ENCODE measurements around the gene LARGE1. TPM values are rescaled to one million over a fixed set of nuclear protein-coding genes. Genes with fewer than 3 reads are reported as not detected.
A peak's percentile ranks its signal among the peaks of the same experiment; 100 is the strongest.

Gene LARGE1
- total RNA-seq, 2 experiments from 2014 or later, result 0.18 to 0.58 TPM

DNA sequence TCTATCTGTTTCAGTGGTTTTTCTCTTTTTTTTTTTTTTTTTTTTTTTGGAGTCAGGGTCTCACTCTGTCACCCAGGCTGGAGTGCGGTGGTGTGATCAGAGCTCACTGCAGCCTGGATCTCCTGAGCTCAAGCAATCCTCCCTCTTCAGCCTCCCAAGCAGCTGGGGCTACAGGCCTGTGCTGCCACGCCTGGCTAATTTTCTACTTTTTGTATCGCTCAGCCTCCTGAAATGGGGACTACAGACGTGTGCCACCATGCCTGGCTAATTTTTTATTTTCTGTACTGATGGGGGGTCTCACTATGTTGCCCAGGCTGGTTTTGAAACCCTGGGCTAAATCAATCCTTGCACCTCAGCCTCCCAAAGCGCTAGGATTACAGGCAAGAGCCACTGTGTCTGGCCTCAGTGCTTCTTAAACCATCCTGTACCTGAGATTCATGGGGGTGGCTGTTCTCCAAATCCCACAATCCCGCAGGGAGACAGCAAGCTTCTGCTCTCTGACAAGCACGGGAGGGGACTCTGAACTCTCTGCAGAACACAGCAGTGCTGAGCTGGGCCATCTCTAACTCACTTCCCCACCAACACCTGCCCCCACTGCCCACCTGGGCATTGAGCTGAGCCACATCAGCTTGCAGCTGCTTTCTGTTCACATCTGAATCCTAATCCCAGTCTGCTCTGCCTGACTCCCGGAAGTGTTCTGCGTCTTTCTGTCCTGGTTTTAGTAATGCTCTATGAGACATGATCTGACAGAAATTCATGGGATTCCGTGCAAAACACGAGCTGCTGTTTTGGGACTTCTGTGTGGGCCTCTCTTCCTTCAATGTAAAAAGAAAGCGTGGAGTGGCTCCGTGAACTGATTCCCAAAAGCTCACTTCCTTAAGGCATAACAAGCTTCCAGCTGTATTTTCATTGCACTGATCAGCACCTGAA lies 400.0 kb downstream of the LARGE1 start:
- Mint-ChIP-seq H3K4me3 (no peak overlapping the region), H3K36me3 (ENCODE audit: low read depth) (no peaks in the 10 kb centered on the region), H3K9me3 (ENCODE audit: insufficient read depth) (no peaks in the 10 kb centered on the region), H3K27ac (no peak overlapping the region), H3K4me1 (ENCODE audit: low read depth) (no peaks in the 10 kb centered on the region), H3K27me3 (ENCODE audit: low read depth) (no peaks in the 10 kb centered on the region)
- DNase-seq (no peak), ATAC-seq (no peak)
- CTCF ChIA-PET, result interaction anchor here (1.3 to 2.5 kb wide), 3 partner anchors 55 to 62 kb away, joined by 7 to 20 read pairs (median 12); no protein-coding TSS in a partner anchor
- POLR2A ChIA-PET, result interaction anchor here (0.6 kb wide), 1 partner anchor 885 kb away, joined by 3 read pairs; no protein-coding TSS in a partner anchor

DNA sequence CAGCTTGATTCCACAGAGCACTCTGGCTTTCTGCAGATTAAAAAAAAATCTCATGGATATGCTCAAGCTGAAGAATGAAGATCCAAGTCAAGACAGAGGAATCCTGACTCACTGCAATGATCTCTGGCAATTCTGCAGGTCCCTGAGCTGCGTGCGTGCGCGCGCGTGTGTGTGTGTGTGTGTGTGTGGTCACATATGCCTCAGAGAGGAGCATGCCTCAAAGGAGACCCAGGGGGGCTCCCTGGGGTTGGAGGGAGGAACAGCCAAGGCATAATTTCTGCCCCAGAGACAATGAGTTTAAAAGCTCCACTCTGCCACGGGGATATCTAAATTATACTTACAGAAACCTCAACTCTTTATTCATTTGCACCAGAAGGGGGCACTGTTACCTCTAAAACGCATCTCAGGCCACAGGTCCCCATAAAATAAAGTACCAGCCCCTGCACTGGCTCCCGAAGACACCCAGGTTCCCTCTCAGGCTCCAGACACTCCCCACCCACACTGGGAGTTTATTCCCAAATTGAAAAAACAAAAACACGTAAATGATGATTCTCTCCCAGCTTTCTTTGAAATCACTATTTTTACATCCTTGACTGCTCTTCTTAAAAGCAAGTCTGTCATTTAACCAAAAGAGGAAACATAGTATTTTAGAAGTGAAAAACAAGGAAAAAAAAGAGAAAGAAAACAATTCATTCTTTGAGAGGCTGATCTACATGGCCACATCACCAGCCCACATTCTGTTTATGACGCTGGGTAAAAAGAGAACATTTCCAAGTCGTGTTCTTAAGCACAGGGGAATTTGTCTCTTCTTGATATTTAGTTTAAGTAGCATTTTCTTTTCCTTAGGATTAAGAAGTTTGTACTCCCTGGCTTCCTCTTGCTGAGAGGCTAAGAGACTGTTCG lies 401.0 kb downstream of the LARGE1 start:
- Mint-ChIP-seq H3K27me3 (ENCODE audit: low read depth) (no peaks in the 10 kb centered on the region), H3K4me1 (ENCODE audit: low read depth) (no peaks in the 10 kb centered on the region), H3K4me3 (no peak overlapping the region), H3K36me3 (ENCODE audit: low read depth) (no peaks in the 10 kb centered on the region), H3K9me3 (ENCODE audit: insufficient read depth) (no peaks in the 10 kb centered on the region), H3K27ac (no peak overlapping the region)
- ChIA-PET POLR2A (no interaction called here), CTCF (interaction anchor here (0.6 to 2.5 kb wide), 6 partner anchors 10 to 63 kb away, joined by 3 to 20 read pairs (median 6); no protein-coding TSS in a partner anchor)
- ATAC-seq, result no peak
- DNase-seq, result peak; percentile 23

DNA sequence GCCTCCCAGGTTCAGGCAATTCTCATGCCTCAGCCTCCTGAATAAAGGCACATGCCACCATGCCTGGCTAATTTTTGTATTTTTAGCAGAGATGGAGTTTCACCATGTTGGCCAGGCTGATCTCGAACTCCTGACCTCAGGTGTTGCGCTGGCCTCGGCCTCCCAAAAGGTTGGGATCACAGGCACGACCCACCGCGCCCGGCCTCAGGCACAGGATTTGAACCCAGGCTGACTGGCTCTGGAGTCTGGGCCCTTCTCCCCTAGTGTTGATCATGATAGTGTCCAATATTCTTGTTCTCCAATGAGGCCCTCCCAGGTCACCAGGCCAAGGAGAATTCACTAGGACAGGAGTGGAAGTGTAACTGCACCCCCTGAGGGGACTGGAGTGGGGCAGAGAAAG lies 401.9 kb downstream of the LARGE1 start:
- H3K27ac Mint-ChIP-seq, result no peak overlapping the region
- ChIA-PET POLR2A (no interaction called here), CTCF (interaction anchor here (1.5 to 2.5 kb wide), 2 partner anchors 61 to 64 kb away, joined by 7 to 20 read pairs; no protein-coding TSS in a partner anchor)
- ATAC-seq (no peak), DNase-seq (no peak)
- no peaks in the 10 kb centered on the region for H3K4me1 Mint-ChIP-seq (ENCODE audit: low read depth)
- H3K27me3 Mint-ChIP-seq (ENCODE audit: low read depth), result no peaks in the 10 kb centered on the region
- no peak overlapping the region for H3K4me3 Mint-ChIP-seq
- no peaks in the 10 kb centered on the region for H3K36me3 Mint-ChIP-seq (ENCODE audit: low read depth)
- no peaks in the 10 kb centered on the region for H3K9me3 Mint-ChIP-seq (ENCODE audit: insufficient read depth)

DNA sequence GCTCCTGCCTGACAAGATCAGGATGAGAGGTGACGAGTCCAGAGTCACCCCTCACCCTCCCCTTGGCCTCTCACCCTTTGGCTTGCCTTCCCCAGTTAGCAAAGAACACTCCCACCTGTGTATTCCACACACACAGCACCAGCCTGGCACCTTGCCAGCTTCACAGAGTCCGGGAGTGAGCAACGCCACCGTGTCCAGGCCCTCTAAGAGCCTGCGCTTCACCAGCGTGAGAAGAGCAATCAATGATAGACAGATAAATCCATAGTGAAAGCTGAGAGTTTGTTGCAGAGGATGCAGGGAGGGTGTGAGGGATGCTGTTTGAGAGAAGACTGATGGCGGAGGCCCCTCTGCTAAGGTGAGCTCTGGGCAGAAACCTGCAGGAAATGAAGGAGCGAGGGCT lies 404.5 kb downstream of the LARGE1 start:
- Mint-ChIP-seq H3K4me1 (ENCODE audit: low read depth) (no peaks in the 10 kb centered on the region), H3K36me3 (ENCODE audit: low read depth) (no peaks in the 10 kb centered on the region), H3K27me3 (ENCODE audit: low read depth) (no peaks in the 10 kb centered on the region), H3K27ac (no peak overlapping the region), H3K9me3 (ENCODE audit: insufficient read depth) (no peaks in the 10 kb centered on the region), H3K4me3 (no peak overlapping the region)
- ATAC-seq (no peak), DNase-seq (no peak)
- ChIA-PET POLR2A (interaction anchor here (0.6 kb wide), 1 partner anchor 152 kb away, joined by 3 read pairs; no protein-coding TSS in a partner anchor), CTCF (no interaction called here)

DNA sequence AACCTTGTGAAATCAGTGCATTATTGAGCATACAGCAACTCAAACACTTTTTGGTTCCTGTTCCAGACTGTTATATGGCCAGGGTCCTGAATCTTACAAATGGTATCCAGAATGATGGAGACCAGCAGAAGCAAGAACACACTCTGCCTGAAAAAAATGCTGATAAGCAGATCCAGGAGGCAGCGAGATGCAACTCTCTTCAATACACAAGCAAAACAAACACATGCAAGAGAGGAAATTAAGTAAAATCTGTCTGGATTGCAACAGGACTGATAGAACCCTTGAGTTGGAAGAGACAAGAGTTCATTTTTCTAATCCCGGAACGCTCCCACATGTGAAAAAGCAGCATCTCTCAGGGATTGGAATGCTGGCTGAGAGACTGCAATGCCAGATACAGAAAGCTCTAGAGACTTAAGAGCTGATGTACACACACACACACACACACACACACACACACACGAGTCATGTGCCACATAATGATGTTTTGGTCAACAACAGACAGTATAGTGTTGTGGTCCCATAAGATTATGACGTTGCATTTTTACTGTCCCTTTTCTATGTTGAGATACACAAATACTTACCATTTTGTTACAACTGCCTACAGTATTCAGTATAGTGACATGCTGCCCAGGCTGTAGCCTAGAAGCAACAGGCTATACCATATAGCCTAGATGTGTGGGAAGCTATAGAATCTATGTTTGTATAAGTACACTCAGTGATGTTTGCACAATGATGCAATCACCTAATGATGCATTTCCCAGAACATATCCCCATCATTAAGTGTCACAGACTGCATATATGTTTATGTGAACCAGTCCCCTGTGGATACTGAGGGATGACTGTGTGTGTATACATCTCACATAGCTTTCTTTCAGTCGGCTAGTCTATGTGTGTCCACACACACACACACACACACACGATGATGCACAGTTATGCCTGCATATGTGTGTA lies 406.6 kb downstream of the LARGE1 start:
- CTCF ChIA-PET, result no interaction called here

DNA sequence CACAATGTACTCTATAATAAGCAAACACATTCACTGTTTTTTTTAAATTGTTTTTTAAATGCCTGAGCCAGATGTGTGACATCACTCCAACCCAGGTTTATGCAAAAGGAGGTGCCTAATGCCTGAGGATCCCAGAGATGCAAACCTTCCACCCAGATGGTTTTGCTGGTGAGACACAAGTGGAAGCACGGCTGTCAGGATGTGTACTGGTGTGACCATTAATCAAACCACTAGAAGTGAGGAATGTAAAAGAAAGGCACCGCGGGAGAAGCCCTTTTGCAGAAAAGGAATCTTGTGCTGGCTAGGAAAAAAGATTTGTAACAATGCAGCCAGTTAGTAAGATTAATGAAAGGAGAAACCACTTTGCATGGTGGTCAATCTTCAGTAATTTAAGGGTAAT lies 407.4 kb downstream of the LARGE1 start:
- ChIA-PET CTCF (no interaction called here), POLR2A (no interaction called here)
- no peaks in the 10 kb centered on the region for H3K9me3 Mint-ChIP-seq (ENCODE audit: insufficient read depth)
- no peaks in the 10 kb centered on the region for H3K4me1 Mint-ChIP-seq (ENCODE audit: low read depth)
- no peak overlapping the region for H3K4me3 Mint-ChIP-seq
- H3K36me3 Mint-ChIP-seq (ENCODE audit: low read depth), result no peaks in the 10 kb centered on the region
- H3K27me3 Mint-ChIP-seq (ENCODE audit: low read depth), result no peaks in the 10 kb centered on the region
- DNase-seq, result no peak
- no peak for ATAC-seq
- no peak overlapping the region for H3K27ac Mint-ChIP-seq

More for the DNA sequence above, 406.6 kb downstream of the LARGE1 start:
- H3K9me3 Mint-ChIP-seq (ENCODE audit: insufficient read depth), result no peaks in the 10 kb centered on the region
- H3K27ac Mint-ChIP-seq, result no peak overlapping the region
- H3K4me3 Mint-ChIP-seq, result no peak overlapping the region
- POLR2A ChIA-PET, result no interaction called here
- ATAC-seq, result no peak
- no peaks in the 10 kb centered on the region for H3K4me1 Mint-ChIP-seq (ENCODE audit: low read depth)
- H3K36me3 Mint-ChIP-seq (ENCODE audit: low read depth), result no peaks in the 10 kb centered on the region
- DNase-seq, result no peak
- no peaks in the 10 kb centered on the region for H3K27me3 Mint-ChIP-seq (ENCODE audit: low read depth)

DNA sequence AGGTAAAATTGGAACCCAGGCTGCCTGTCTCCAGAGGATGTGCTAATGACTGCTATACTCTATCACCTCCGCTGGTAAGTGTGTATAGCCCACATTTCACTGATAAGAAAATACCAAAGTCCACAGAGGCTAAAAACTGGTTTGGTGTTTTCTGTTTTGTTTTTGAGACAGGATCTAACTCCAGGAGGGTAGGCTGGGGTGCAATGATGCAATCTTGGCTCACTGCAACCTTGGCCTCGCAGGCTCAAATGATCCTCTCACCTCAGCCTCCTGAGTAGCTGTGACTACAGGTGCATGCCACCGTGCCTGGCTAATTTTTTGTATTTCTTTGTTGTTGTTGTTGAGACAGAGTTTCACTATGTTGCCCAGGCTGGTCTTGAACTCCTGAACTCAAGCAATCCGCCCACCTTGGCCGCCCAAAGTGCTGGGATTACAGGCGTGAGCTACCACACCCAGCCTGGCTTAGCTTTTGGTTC lies 409.8 kb downstream of the LARGE1 start:
- Mint-ChIP-seq H3K4me1 (ENCODE audit: low read depth) (no peaks in the 10 kb centered on the region), H3K27ac (no peak overlapping the region), H3K36me3 (ENCODE audit: low read depth) (no peaks in the 10 kb centered on the region), H3K27me3 (ENCODE audit: low read depth) (no peaks in the 10 kb centered on the region), H3K4me3 (no peak overlapping the region), H3K9me3 (ENCODE audit: insufficient read depth) (no peaks in the 10 kb centered on the region)
- no peak for ATAC-seq
- no peak for DNase-seq
- ChIA-PET CTCF (no interaction called here), POLR2A (no interaction called here)

DNA sequence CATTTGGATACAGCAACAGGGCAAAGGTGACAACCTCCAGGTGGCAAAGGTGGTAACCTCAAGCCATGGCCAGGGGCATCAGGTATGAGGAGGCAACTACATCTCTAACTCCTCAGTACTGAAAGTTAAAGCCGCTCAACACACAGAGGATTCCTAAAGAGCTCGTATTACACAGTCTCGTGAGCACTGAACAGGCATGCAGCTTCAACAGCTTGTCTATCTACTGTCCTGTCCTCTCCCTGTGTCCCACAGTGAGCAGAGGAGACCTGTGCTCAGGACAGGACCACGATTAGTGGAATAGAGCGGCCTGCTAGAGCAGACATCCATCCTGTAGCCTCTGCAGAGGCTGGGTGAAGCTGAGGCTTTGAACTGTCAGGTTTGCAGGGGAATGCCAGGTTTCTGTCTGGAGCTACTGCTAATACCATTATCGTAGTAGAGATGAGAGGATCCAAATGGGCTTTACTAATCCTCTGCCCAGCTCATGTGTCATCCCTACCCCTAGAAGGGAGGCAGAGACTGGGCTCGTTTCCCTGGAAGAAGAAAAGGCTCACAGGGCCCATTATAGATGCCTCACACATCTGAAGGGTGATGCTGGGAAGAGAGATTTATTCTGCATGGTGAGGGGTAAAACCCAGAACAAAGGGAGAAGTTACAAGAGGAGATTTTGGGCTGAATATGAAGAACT lies 415.2 kb downstream of the LARGE1 start:
- Mint-ChIP-seq H3K27ac (no peak overlapping the region), H3K4me1 (ENCODE audit: low read depth) (no peaks in the 10 kb centered on the region), H3K27me3 (ENCODE audit: low read depth) (no peaks in the 10 kb centered on the region), H3K4me3 (no peak overlapping the region), H3K36me3 (ENCODE audit: low read depth) (no peaks in the 10 kb centered on the region), H3K9me3 (ENCODE audit: insufficient read depth) (no peaks in the 10 kb centered on the region)
- no peak for DNase-seq
- ChIA-PET CTCF (no interaction called here), POLR2A (no interaction called here)
- no peak for ATAC-seq

DNA sequence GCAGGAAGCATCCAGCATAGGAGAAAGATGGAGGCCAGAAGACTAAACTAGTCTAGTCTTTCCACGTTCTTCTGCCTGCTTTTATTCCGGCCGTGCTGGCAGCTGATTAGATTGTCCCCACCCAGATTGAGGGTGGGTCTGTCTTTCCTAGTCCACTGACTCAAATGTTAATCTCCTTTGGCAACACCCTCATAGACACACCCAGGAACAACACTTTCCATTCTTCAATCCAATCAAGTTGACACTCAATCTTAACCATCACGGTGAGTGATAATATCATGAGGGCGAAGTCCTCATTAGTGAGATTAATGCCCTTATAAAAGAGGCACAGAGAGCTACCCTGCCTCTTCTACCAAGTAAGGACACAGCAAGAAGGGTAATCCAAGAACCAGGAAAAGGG lies 424.2 kb downstream of the LARGE1 start:
- POLR2A ChIA-PET, result no interaction called here
- no peak for ATAC-seq
- Mint-ChIP-seq H3K36me3 (ENCODE audit: low read depth) (no peaks in the 10 kb centered on the region), H3K27ac (no peak overlapping the region), H3K4me1 (ENCODE audit: low read depth) (peaks cover 5% of the 10 kb centered on the region), H3K27me3 (ENCODE audit: low read depth) (no peaks in the 10 kb centered on the region), H3K9me3 (ENCODE audit: insufficient read depth) (no peaks in the 10 kb centered on the region), H3K4me3 (no peak overlapping the region)
- DNase-seq, result no peak
- CTCF ChIA-PET, result no interaction called here

DNA sequence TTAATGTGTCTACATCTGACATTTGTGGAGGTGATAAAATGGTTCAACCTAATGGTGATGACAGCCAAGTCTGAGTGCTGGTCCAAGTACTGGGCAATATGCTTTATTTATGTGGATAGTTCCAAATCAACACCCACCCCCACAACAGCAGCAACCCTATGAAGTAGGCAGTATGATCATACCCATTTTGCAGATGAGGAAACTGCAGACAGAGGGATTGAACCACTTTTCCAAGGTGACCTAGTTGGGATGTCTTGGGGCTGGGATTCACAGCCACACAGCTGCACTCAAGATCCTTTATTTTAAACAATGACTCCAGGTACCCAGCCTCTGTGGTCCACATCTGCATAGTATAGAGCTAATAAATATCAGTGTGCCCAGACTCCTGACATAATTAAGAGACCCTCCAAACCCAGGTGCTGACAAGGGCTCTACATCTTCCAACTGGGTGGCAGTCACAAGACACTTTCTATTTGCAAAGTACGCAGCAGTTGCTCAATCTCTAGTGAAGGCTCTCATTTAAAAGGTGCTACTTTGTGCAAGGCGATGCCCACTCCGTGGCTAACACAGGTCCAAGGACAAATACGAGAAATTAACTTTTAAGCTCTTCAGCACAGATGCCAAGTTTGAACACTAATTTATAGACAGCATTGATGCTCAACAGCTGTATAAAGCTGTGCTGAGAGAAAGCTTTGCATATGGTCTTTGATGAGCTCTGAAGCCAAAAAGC lies 426.6 kb downstream of the LARGE1 start:
- POLR2A ChIA-PET, result no interaction called here
- CTCF ChIA-PET, result no interaction called here

More for the DNA sequence above, 426.6 kb downstream of the LARGE1 start:
- H3K27me3 Mint-ChIP-seq (ENCODE audit: low read depth), result no peaks in the 10 kb centered on the region
- ATAC-seq, result no peak
- no peak overlapping the region for H3K4me3 Mint-ChIP-seq
- H3K9me3 Mint-ChIP-seq (ENCODE audit: insufficient read depth), result peaks cover 7% of the 10 kb centered on the region
- H3K27ac Mint-ChIP-seq, result no peak overlapping the region
- no peak for DNase-seq
- H3K4me1 Mint-ChIP-seq (ENCODE audit: low read depth), result peaks cover 5% of the 10 kb centered on the region
- no peaks in the 10 kb centered on the region for H3K36me3 Mint-ChIP-seq (ENCODE audit: low read depth)
